Neural cell (in vitro differentiated cells): ENCODE measurements around the gene FRMD4A. TPM values are rescaled to one million over a fixed set of nuclear protein-coding genes. Genes with fewer than 3 reads are reported as not detected.

ENCODE experiments used
- H2AFZ ChIP-seq: fragments of 200-600, 300-800 bp; sonication (generic), shearing (Covaris generic); 2 replicates; pipeline ENCODE4 v1.6.0; 2014; ENCODE audit warnings: low read depth, mild to moderate bottlenecking, antibody characterized with exemption, low read length, moderate library complexity
- H3F3A ChIP-seq: fragments of 200-600 bp; shearing (Covaris generic); 2 replicates; pipeline ENCODE4 v1.6.1; 2016; ENCODE audit warnings: mild to moderate bottlenecking, moderate library complexity, mixed read lengths, antibody characterized with exemption, low read length; ENCODE audit not compliant: insufficient read depth, poor library complexity, severe bottlenecking
- H3K27ac ChIP-seq: fragments of 200-600, 300-800 bp; sonication (generic), shearing (Covaris generic); 2 replicates; pipeline ENCODE4 v1.5.1; 2014; ENCODE audit warnings: mild to moderate bottlenecking, low read length, moderate library complexity
- H3K27me3 ChIP-seq: fragments of 300-800, 200-600 bp; sonication (generic), shearing (Covaris generic); 2 replicates; pipeline ENCODE4 v1.6.0; 2014; ENCODE audit warnings: mild to moderate bottlenecking, low read depth, low read length, moderate library complexity; ENCODE audit not compliant: insufficient read depth
- H3K36me3 ChIP-seq: fragments of 300-800, 200-600 bp; sonication (generic), shearing (Covaris generic); 2 replicates; pipeline ENCODE4 v1.5.1; 2014; ENCODE audit warnings: mild to moderate bottlenecking, antibody characterized with exemption, low read length, moderate library complexity; ENCODE audit not compliant: insufficient read depth
- H3K4me2 ChIP-seq: fragments of 300-800, 200-600 bp; sonication (generic), shearing (Covaris generic); 2 replicates; pipeline ENCODE4 v1.6.0; 2014; ENCODE audit warnings: mild to moderate bottlenecking, low read length
- H3K4me3 ChIP-seq: fragments of 300-800, 200-600 bp; sonication (generic), shearing (Covaris generic); 2 replicates; pipeline ENCODE4 v1.5.1; 2014; ENCODE audit warnings: mild to moderate bottlenecking, low read length, moderate library complexity
- H3K79me2 ChIP-seq: fragments of 200-600 bp; shearing (Covaris generic); replicated peaks from 2 replicates; pipeline ENCODE4 v1.6.0; 2014; ENCODE audit warnings: mild to moderate bottlenecking, low read length, moderate library complexity; ENCODE audit not compliant: insufficient read depth
- H3K9ac ChIP-seq: fragments of 300-800, 200-600 bp; sonication (generic), shearing (Covaris generic); 2 replicates; pipeline ENCODE4 v1.6.1; 2016; ENCODE audit warnings: mild to moderate bottlenecking, low read length, mixed read lengths
- H3K9me2 ChIP-seq: fragments of 200-600 bp; shearing (Covaris generic); 2 replicates; pipeline ENCODE4 v1.6.1; 2016; ENCODE audit warnings: mild to moderate bottlenecking, low read length, mixed read lengths; ENCODE audit not compliant: insufficient read depth
- H3K9me3 ChIP-seq: fragments of 200-600, 300-800 bp; sonication (generic), shearing (Covaris generic); 2 replicates; pipeline ENCODE4 v1.6.1; 2016; ENCODE audit warnings: mild to moderate bottlenecking, mixed run types, low read length, moderate library complexity, mixed read lengths
- H4K20me1 ChIP-seq: fragments of 200-600 bp; shearing (Covaris generic); 2 replicates; pipeline ENCODE4 v1.6.1; 2016; ENCODE audit warnings: mild to moderate bottlenecking, mixed run types; ENCODE audit not compliant: insufficient read depth
- EP300 ChIP-seq: fragments of 450-650 bp; conservative IDR thresholded peaks from 2 replicates; pipeline ENCODE4 v1.6.1; 2014; ENCODE audit warnings: antibody characterized with exemption, mild to moderate bottlenecking, moderate library complexity; ENCODE audit not compliant: poor library complexity, severe bottlenecking
- EZH2 ChIP-seq: fragments of 200-600, 300-800 bp; shearing (Covaris generic), sonication (generic); IDR thresholded peaks from 2 replicates; pipeline ENCODE4 v1.6.1; 2014; ENCODE audit warnings: antibody characterized with exemption, low read length, borderline replicate concordance, mild to moderate bottlenecking; ENCODE audit not compliant: insufficient read depth, poor library complexity, severe bottlenecking
- MXI1 ChIP-seq: fragments of 450-650 bp; conservative IDR thresholded peaks from 2 replicates; pipeline ENCODE4 v1.6.1; 2014; ENCODE audit warnings: antibody characterized with exemption, mild to moderate bottlenecking; ENCODE audit not compliant: poor library complexity, severe bottlenecking
- POLR2AphosphoS5 ChIP-seq: IDR thresholded peaks from 2 replicates; pipeline ENCODE4 v1.6.1; 2012
- RAD21 ChIP-seq: fragments of 450-650 bp; conservative IDR thresholded peaks from 2 replicates; pipeline ENCODE4 v1.6.1; 2014; ENCODE audit warnings: antibody characterized with exemption, mild to moderate bottlenecking, moderate library complexity
- SMC3 ChIP-seq: fragments of 450-650 bp; conservative IDR thresholded peaks from 2 replicates; pipeline ENCODE4 v1.6.1; 2014; ENCODE audit warnings: antibody characterized with exemption, mild to moderate bottlenecking, moderate library complexity; ENCODE audit not compliant: poor library complexity
- TAF1 ChIP-seq: IDR thresholded peaks from 2 replicates; pipeline ENCODE4 v1.6.1; 2012; ENCODE audit warnings: low read depth
- polyA plus RNA-seq: library from polyadenylated mRNA; depleted of rRNA; stranded (reverse); fragments of >200 nt; gene quantifications from 2 replicates; pipeline ENCODE4 v1.2.3, GENCODE V29; 2014
- TF ChIP-seq, protein P1 (sequence below): IDR thresholded peaks from 2 replicates; pipeline ENCODE4 v1.6.1; 2012; ENCODE audit warnings: borderline replicate concordance
- TF ChIP-seq, protein P2 (sequence below): fragments of 450-650 bp; IDR thresholded peaks from 2 replicates; pipeline ENCODE4 v1.5.1; 2014; ENCODE audit warnings: antibody characterized with exemption, mild to moderate bottlenecking, moderate library complexity; ENCODE audit not compliant: poor library complexity, severe bottlenecking

The FRMD4A gene
- polyA plus RNA-seq, 1 donor from 2014 or later = 36.5 TPM

DNA sequence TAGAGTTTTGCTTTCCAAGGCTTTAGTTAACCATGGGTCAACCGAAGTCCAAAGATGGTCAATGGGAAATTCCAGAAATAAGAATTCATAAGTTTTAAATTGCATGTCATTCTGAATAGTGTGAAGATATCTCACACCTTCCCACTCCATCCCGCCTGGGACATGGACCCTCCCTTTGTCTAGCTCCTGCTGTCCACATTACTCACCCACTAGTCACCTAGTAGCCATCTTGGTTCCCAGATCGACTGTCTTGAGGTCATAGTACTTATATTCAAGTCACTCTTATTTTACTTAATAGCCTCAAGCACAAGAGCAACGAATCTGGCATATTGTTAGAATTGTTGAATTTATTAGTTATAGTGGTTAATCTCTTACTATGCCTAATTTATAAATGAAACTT is 377.4 kb downstream of the FRMD4A start:
- Histone ChIP-seq H3K79me2 (no peaks in the 10 kb centered on the region), H3K9ac (no peak overlapping the region), H3K9me2 (no peaks in the 10 kb centered on the region), H3K36me3 (no peaks in the 10 kb centered on the region), H3F3A (no peaks in the 10 kb centered on the region), H2AFZ (no peak overlapping the region), H3K27me3 (no peaks in the 10 kb centered on the region), H3K27ac (no peak overlapping the region), H4K20me1 (no peaks in the 10 kb centered on the region), H3K9me3 (no peaks in the 10 kb centered on the region), H3K4me2 (no peak overlapping the region), H3K4me3 (no peak overlapping the region)
- no peak for TF ChIP-seq EZH2
- TF ChIP-seq SMC3 = no peak
- TF ChIP-seq EP300 = no peak
- no peak for TF ChIP-seq TAF1
- no peak for TF ChIP-seq MXI1
- TF ChIP-seq, protein P1, sequence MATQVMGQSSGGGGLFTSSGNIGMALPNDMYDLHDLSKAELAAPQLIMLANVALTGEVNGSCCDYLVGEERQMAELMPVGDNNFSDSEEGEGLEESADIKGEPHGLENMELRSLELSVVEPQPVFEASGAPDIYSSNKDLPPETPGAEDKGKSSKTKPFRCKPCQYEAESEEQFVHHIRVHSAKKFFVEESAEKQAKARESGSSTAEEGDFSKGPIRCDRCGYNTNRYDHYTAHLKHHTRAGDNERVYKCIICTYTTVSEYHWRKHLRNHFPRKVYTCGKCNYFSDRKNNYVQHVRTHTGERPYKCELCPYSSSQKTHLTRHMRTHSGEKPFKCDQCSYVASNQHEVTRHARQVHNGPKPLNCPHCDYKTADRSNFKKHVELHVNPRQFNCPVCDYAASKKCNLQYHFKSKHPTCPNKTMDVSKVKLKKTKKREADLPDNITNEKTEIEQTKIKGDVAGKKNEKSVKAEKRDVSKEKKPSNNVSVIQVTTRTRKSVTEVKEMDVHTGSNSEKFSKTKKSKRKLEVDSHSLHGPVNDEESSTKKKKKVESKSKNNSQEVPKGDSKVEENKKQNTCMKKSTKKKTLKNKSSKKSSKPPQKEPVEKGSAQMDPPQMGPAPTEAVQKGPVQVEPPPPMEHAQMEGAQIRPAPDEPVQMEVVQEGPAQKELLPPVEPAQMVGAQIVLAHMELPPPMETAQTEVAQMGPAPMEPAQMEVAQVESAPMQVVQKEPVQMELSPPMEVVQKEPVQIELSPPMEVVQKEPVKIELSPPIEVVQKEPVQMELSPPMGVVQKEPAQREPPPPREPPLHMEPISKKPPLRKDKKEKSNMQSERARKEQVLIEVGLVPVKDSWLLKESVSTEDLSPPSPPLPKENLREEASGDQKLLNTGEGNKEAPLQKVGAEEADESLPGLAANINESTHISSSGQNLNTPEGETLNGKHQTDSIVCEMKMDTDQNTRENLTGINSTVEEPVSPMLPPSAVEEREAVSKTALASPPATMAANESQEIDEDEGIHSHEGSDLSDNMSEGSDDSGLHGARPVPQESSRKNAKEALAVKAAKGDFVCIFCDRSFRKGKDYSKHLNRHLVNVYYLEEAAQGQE = no peak
- TF ChIP-seq, protein P2, sequence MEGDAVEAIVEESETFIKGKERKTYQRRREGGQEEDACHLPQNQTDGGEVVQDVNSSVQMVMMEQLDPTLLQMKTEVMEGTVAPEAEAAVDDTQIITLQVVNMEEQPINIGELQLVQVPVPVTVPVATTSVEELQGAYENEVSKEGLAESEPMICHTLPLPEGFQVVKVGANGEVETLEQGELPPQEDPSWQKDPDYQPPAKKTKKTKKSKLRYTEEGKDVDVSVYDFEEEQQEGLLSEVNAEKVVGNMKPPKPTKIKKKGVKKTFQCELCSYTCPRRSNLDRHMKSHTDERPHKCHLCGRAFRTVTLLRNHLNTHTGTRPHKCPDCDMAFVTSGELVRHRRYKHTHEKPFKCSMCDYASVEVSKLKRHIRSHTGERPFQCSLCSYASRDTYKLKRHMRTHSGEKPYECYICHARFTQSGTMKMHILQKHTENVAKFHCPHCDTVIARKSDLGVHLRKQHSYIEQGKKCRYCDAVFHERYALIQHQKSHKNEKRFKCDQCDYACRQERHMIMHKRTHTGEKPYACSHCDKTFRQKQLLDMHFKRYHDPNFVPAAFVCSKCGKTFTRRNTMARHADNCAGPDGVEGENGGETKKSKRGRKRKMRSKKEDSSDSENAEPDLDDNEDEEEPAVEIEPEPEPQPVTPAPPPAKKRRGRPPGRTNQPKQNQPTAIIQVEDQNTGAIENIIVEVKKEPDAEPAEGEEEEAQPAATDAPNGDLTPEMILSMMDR = no peak

DNA sequence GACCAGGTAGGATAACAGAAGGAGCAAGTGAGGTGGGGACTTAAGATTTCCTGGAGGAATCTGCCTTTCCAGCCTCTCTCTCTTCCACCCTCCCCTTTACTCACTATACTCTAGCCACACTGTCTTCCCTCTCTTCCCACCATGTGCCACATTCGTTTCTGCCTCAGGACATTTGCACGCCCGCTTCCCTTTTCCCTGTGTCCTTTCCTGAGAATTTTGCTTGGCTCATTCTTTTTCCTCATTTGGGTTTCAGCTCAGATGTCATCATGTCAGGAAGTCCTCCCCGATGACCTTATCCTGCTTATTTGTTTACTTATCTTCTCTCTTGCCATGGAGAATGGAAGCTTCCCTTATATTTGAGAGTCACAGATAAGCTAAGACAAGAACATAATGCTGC is 380.2 kb downstream of the FRMD4A start:
- no peak overlapping the region for H3K9ac ChIP-seq
- no peak overlapping the region for H3K27ac ChIP-seq
- H3K79me2 ChIP-seq = no peaks in the 10 kb centered on the region
- no peak overlapping the region for H3K4me3 ChIP-seq
- H3K4me2 ChIP-seq = no peak overlapping the region
- no peaks in the 10 kb centered on the region for H3K27me3 ChIP-seq
- no peaks in the 10 kb centered on the region for H3K36me3 ChIP-seq
- no peaks in the 10 kb centered on the region for H4K20me1 ChIP-seq
- H3F3A ChIP-seq = no peaks in the 10 kb centered on the region
- no peak for TF ChIP-seq POLR2AphosphoS5
- TF ChIP-seq, protein P2 = no peak
- no peak for TF ChIP-seq RAD21
- TF ChIP-seq, protein P1 = no peak
- no peak for TF ChIP-seq EP300
- no peak for TF ChIP-seq TAF1
- TF ChIP-seq MXI1 = no peak
- no peak for TF ChIP-seq SMC3
- no peak for TF ChIP-seq EZH2
- no peaks in the 10 kb centered on the region for H3K9me2 ChIP-seq
- H2AFZ ChIP-seq = no peak overlapping the region
- H3K9me3 ChIP-seq = no peaks in the 10 kb centered on the region
